A673 (cell line): ENCODE results near the gene MMEL1. TPM values are rescaled to one million over a fixed set of nuclear protein-coding genes. Genes with fewer than 3 reads are reported as not detected.

Source experiments
- BruUV-seq: library from RNA; stranded (reverse); fragments of 400-500 nt; replicated peaks from 2 replicates; lab custom pipeline; 2021; lab: Mats Ljungman, UMichigan
- CTCF ChIA-PET: fragments of 300-600 bp; sonication (Branson Sonifier 250); formaldehyde crosslinking; loops from one replicate; lab custom pipeline; 2022; ENCODE audit warnings: antibody characterized with exemption; lab: Charles Lee
- POLR2A ChIA-PET: fragments of 300-600 bp; sonication (Branson Sonifier 250); formaldehyde crosslinking; loops from one replicate; lab custom pipeline; 2022; ENCODE audit warnings: antibody characterized with exemption; ENCODE audit not compliant: low non-redundant PET; lab: Charles Lee
- DNase-seq: peaks from one replicate; pipeline ENCODE4 v3.0.0-alpha.2; 2015; ENCODE audit warnings: low spot score
- H3K27ac ChIP-seq: fragments of 200-600 bp; sonication (generic); 2 replicates; pipeline ENCODE4 v1.5.1; 2016; ENCODE audit warnings: mixed run types, low read depth, mild to moderate bottlenecking, mixed read lengths, antibody characterized with exemption, low read length; ENCODE audit not compliant: poor library complexity, severe bottlenecking
- H3K27me3 ChIP-seq: fragments of 200-600 bp; sonication (generic); replicated peaks from 2 replicates; pipeline ENCODE4 v1.6.1; 2017; ENCODE audit warnings: mixed run types, low read depth, mild to moderate bottlenecking, mixed read lengths, antibody characterized with exemption, low read length; ENCODE audit not compliant: insufficient read depth, poor library complexity
- H3K36me3 ChIP-seq: fragments of 200-600 bp; sonication (generic); 2 replicates; pipeline ENCODE4 v1.6.1; 2016; ENCODE audit warnings: mixed run types, mild to moderate bottlenecking, mixed read lengths, antibody characterized with exemption, low read length; ENCODE audit not compliant: insufficient read depth, poor library complexity, severe bottlenecking
- H3K4me1 ChIP-seq: fragments of 200-600 bp; sonication (generic); 2 replicates; pipeline ENCODE4 v1.6.1; 2017; ENCODE audit warnings: mixed run types, mild to moderate bottlenecking, mixed read lengths, antibody characterized with exemption, low read length; ENCODE audit not compliant: insufficient read depth, poor library complexity, severe bottlenecking
- H3K4me3 ChIP-seq: fragments of 200-600 bp; sonication (generic); 2 replicates; pipeline ENCODE4 v1.5.1; 2016; ENCODE audit warnings: low read depth, mixed run types, mild to moderate bottlenecking, mixed read lengths, low read length; ENCODE audit not compliant: poor library complexity, severe bottlenecking
- H3K9me3 ChIP-seq: fragments of 200-600 bp; sonication (generic); 2 replicates; pipeline ENCODE4 v1.6.1; 2016; ENCODE audit warnings: mixed run types, low read depth, mild to moderate bottlenecking, mixed read lengths, antibody characterized with exemption, low read length; ENCODE audit not compliant: poor library complexity, severe bottlenecking
- CTCF ChIP-seq: fragments of 300-800, 200-600 bp; sonication (generic); conservative IDR thresholded peaks from 2 replicates; pipeline ENCODE4 v1.5.1; 2017; ENCODE audit warnings: low read depth, mild to moderate bottlenecking, antibody characterized with exemption, low read length, moderate library complexity, mixed read lengths
- EZH2 ChIP-seq: fragments of 200-600 bp; sonication (generic); IDR thresholded peaks from 2 replicates; pipeline ENCODE4 v1.6.1; 2017; ENCODE audit warnings: borderline replicate concordance, low read depth, mild to moderate bottlenecking, mixed read lengths, antibody characterized with exemption, low read length; ENCODE audit not compliant: poor library complexity, severe bottlenecking
- intact Hi-C: fragments of 100-400 bp; cut with micrococcal nuclease; formaldehyde crosslinking; loops from one replicate; pipeline ENCODE4 v1.10.0; 2022; ENCODE audit not compliant: unreplicated experiment
- total RNA-seq: library from RNA; stranded (reverse); gene quantifications from 2 replicates; pipeline ENCODE4 v1.2.3, GENCODE V29; 2021

Gene MMEL1
- total RNA-seq, 1 experiment from 2014 or later, result not detected

GRCh38 chr1:2605509-2606395, 27.1 kb downstream of the MMEL1 start:
- Histone ChIP-seq H3K27ac (no peak overlapping the region), H3K4me3 (no peak overlapping the region), H3K27me3 (peaks cover 9% of the 10 kb centered on the region), H3K36me3 (no peaks in the 10 kb centered on the region), H3K4me1 (no peaks in the 10 kb centered on the region), H3K9me3 (no peaks in the 10 kb centered on the region)
- no peak for DNase-seq
- ChIA-PET CTCF (interaction anchor here (0.5 kb wide), 1 partner anchor 80 kb away, joined by 6 read pairs; the partner anchor contains the start of gene PANK4), POLR2A (interaction anchor here (0.5 kb wide), 1 partner anchor 32 kb away, joined by 3 read pairs; no protein-coding TSS in a partner anchor)
- intact Hi-C loops, result no loop called here
- TF ChIP-seq EZH2 (no peak), CTCF (no peak)
- BruUV-seq, result no TSS peak

GRCh38 chr1:2604844-2605508, 27.8 kb downstream of the MMEL1 start:
- CTCF ChIA-PET, result no interaction called here
- H3K9me3 ChIP-seq, result no peaks in the 10 kb centered on the region
- POLR2A ChIA-PET, result no interaction called here
- H3K4me3 ChIP-seq, result no peak overlapping the region
- no peak overlapping the region for H3K27ac ChIP-seq
- intact Hi-C loops, result no loop called here
- peaks cover 10% of the 10 kb centered on the region for H3K27me3 ChIP-seq
- BruUV-seq, result no TSS peak
- no peaks in the 10 kb centered on the region for H3K4me1 ChIP-seq
- DNase-seq, result no peak
- no peak for TF ChIP-seq EZH2
- no peak for TF ChIP-seq CTCF
- no peaks in the 10 kb centered on the region for H3K36me3 ChIP-seq

GRCh38 chr1:2604156-2604843, 28.5 kb downstream of the MMEL1 start:
- no TSS peak for BruUV-seq
- Histone ChIP-seq H3K9me3 (no peaks in the 10 kb centered on the region), H3K4me1 (no peaks in the 10 kb centered on the region), H3K27ac (no peak overlapping the region), H3K27me3 (peaks cover 10% of the 10 kb centered on the region), H3K36me3 (no peaks in the 10 kb centered on the region), H3K4me3 (no peak overlapping the region)
- ChIA-PET CTCF (no interaction called here), POLR2A (no interaction called here)
- no peak for TF ChIP-seq CTCF
- DNase-seq, result no peak
- intact Hi-C loops, result no loop called here
